GM12873 (cell line): ENCODE data around the gene NDUFB6.
A peak's percentile ranks its signal among the peaks of the same experiment; 100 is the strongest.

Source experiments
- TF ChIP-seq, protein P1 (sequence below): IDR thresholded peaks from 2 replicates; pipeline ENCODE4 v1.5.1; 2012; ENCODE audit warnings: low read depth, mild to moderate bottlenecking, moderate library complexity, low read length, control low read depth; ENCODE audit not compliant: insufficient read depth; ENCODE audit errors: missing control alignments

The NDUFB6 gene

GRCh38 chr9:32526041-32526706, 46.8 kb downstream of the NDUFB6 start, which contains the start of gene RIGI:
RIGI (minus strand) TSS chr9:32526196; CDS start chr9:32526166, 30 bp downstream.
- TF ChIP-seq, protein P1, sequence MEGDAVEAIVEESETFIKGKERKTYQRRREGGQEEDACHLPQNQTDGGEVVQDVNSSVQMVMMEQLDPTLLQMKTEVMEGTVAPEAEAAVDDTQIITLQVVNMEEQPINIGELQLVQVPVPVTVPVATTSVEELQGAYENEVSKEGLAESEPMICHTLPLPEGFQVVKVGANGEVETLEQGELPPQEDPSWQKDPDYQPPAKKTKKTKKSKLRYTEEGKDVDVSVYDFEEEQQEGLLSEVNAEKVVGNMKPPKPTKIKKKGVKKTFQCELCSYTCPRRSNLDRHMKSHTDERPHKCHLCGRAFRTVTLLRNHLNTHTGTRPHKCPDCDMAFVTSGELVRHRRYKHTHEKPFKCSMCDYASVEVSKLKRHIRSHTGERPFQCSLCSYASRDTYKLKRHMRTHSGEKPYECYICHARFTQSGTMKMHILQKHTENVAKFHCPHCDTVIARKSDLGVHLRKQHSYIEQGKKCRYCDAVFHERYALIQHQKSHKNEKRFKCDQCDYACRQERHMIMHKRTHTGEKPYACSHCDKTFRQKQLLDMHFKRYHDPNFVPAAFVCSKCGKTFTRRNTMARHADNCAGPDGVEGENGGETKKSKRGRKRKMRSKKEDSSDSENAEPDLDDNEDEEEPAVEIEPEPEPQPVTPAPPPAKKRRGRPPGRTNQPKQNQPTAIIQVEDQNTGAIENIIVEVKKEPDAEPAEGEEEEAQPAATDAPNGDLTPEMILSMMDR: peak; percentile 42

DNA sequence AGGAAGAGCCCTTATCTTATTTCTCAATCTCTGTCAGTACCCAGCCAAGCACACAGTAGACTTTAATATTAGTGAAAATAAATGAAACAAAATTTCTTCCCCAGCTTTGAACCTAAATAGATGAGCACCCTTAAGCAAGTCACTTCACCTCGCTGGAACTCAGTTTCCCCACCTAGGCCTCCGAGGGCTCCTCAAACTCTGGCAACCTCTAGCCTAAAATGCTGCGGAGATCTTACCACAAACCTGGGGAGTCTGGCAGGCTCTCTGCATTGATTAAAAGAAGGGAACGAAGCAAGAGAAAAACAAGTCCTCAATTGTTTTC, 47.3 kb downstream of the NDUFB6 start:
- TF ChIP-seq, protein P1: no peak

DNA sequence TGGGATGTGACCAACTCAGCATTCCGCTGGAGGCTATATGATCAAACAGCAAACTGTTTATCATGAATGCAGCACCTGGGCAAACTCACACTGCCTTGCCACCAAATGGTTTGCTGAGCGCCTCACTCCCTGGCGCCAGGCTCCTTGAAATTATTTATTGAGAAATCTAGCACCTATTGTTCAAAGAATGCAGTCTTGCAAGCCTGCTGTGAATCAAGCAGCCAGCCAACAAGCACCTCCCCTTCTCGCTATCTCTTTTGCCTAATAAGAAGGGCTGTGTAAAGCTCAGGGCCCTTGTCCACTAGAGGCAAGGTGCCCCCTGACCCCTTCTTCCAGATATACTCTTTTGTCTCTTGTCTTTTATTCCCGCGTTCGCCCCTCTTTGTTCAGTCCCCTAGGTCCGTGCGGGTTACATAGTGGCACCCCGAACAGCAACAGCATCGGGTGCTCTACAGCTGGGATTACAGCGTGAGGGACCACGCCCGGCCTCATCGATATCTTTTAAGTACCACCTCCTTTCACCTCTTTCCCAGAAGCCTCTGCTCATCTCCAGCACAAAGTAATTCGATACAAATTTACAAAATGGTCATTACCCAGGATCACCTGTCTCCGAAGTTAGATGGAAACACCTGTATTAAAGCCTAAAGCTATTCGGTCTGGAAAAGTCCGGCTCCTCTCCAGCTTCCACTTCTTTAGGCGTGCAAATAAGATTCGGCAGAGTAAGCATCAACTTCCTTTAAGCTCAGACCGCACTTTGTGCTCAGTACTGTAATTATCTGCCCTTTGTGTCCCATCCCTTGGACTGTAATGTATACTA, 47.9 kb downstream of the NDUFB6 start:
- TF ChIP-seq, protein P1: no peak

GRCh38 chr9:32523910-32524309, 49.0 kb downstream of the NDUFB6 start:
- TF ChIP-seq, protein P1: no peak

GRCh38 chr9:32518276-32518675, 54.7 kb downstream of the NDUFB6 start:
- TF ChIP-seq, protein P1: no peak

GRCh38 chr9:32516241-32516640, 56.7 kb downstream of the NDUFB6 start:
- TF ChIP-seq, protein P1: no peak

GRCh38 chr9:32508728-32509127, 64.2 kb downstream of the NDUFB6 start:
- TF ChIP-seq, protein P1: no peak
